Stimulated activated naive CD8-positive, alpha-beta T cell treated with anti-CD3 and anti-CD28 coated beads, Interleukin-15, Interleukin-2, amounts not matched to agents 100 U/mL and 50 U/mL, for 24 hours (primary cell): ENCODE results near the gene CCDC171.
"Not testable (repeated sequence)": the region's sequence is repeated elsewhere in the genome, so short reads cannot be mapped to it uniquely, and the experiment has no call there.

Experiments
- ATAC-seq: fragments of 150-1000 bp; cut with Tn5 transposase; one replicate; pipeline ENCODE4 v1.10.0; 2021
- DNase-seq: peaks from one replicate; pipeline ENCODE4 v3.0.0; 2021

CCDC171 gene

DNA sequence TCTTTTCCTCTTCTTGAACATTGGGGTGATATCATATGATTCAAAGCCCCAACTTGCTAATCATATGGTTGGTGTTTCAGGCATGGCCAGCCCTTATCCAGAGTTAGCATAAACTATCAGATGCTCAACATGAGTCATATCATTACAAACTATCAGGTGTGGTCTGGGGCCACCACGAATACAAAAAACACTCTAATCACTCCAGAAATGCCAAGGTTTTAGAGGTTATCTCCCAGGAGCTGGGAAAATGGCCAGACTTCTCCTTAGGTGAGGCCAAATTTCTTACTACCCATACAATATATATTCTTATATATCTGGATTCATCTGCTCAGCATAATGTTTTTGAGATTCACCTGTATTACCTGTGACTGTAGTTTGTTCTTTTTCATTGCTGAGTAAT is 210.5 kb downstream of the CCDC171 start:
- ATAC-seq (no peak), DNase-seq (no peak)

- no peak for ATAC-seq
- no peak for DNase-seq
Observed at GRCh38 chr9:15764131-15764530, 211.3 kb downstream of the CCDC171 start.

DNA sequence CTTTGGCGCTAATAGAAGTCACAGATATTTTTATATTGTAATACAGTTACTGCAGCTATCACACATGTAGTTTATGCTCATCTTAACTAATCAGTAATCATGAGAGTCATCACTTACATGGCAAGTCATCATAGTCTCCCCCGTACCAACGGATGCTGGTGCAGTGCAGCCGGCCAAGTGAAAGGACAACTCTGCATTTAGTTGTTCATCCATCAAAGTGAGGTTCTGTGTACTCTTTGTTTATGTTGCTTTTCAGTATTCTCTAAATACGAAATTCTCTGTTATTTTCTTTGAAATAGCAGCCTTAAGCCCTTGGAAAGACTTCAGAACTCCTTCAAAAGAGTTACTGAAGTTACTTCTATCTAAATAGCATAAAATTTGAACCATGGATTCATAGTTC is 216.7 kb downstream of the CCDC171 start:
- ATAC-seq (no peak), DNase-seq (no peak)

- DNase-seq (no peak), ATAC-seq (no peak)
Observed at GRCh38 chr9:15778861-15779260, 226.0 kb downstream of the CCDC171 start.

DNA sequence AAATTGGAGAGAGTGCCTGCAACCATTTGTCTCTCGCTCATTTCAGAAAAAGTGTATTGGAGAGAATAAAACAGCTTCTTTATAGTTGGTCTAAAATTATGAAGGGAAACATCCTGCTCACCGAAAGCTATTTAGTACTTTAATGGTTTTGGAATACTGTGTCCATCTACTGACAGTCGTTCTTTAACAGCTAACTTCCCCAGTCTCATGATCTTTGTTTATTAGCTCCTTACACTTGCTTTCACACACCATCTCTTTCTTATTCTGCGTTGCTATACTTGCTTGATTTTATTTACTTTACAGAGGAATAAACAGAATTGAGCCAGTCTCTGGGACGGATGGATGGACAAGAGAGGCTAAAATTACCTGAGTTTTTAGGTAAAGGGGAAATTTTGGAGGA is 229.3 kb downstream of the CCDC171 start:
- no peak for DNase-seq
- ATAC-seq, result no peak

GRCh38 chr9:15785584-15785983 is 232.7 kb downstream of the CCDC171 start:
- DNase-seq, result no peak
- no peak for ATAC-seq

GRCh38 chr9:15786616-15787015 is 233.8 kb downstream of the CCDC171 start:
- no peak for ATAC-seq
- no peak for DNase-seq

GRCh38 chr9:15810219-15810899 is 257.5 kb downstream of the CCDC171 start:
- DNase-seq, ATAC-seq: not testable (repeated sequence)

DNA sequence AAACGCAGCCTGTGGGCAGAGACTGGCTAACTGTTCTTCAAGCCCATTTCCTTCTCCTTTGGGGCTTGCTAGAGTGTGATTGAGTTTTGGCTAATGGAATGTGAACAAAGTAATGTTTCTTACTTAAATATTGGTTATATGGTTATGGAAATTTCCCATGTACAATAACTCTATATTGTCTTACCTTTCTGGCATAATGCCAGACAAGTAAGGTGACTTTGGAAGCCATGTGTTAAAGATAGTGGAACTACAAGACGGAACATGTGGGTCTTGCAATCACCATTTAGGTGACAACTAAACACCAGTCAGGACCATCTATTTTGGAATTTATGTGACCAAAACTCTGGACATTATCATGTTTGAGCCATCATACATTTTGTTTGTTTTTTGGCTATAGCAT is 260.2 kb downstream of the CCDC171 start:
- DNase-seq (no peak), ATAC-seq (no peak)

DNA sequence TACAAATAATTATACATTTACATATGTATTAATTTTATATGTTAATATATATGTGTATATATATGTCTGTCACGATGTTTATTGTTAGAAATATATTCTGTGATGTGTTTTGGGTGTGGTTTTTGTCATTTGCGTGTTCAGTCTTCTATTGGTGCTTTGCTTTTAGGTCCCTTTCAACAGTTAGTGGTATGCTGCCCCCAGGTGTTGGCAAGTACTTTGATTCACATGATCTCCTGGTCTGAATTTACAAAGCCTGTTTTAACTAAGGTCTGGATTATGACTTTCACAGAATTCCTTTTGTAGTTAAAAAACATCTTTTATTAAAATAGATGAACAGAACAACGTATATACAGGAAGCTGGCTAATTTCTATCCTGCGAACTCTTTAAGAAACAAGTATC is 271.5 kb downstream of the CCDC171 start:
- ATAC-seq (no peak), DNase-seq (no peak)

GRCh38 chr9:15831384-15831783 is 278.5 kb downstream of the CCDC171 start:
- no peak for ATAC-seq
- DNase-seq, result no peak

- ATAC-seq, result no peak
- DNase-seq, result no peak
Observed at GRCh38 chr9:15834541-15834940, 281.7 kb downstream of the CCDC171 start.

- ATAC-seq (no peak), DNase-seq (peak; percentile 17)
Observed at GRCh38 chr9:15837079-15837679, 284.3 kb downstream of the CCDC171 start.

DNA sequence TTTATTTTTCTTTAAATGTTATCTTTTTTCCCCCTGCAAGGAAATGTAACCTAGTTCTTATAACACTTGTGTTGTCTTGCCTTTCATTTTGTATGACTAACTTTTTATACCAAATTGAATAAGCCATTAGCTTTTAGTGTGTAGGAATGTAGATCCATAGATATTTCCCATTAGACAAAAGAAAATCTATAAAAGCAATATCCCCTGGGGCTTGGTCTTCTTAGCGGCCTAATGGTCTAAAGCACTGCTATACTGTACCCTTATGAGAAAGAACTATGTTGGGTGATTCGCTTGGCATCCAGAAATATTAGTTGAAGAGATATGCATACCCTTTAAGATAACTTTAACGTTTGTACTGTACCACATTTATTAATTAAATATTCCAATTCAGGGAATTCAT is 289.2 kb downstream of the CCDC171 start:
- ATAC-seq (no peak), DNase-seq (no peak)

GRCh38 chr9:15843316-15843715 is 290.5 kb downstream of the CCDC171 start:
- ATAC-seq, result no peak
- DNase-seq, result no peak

DNA sequence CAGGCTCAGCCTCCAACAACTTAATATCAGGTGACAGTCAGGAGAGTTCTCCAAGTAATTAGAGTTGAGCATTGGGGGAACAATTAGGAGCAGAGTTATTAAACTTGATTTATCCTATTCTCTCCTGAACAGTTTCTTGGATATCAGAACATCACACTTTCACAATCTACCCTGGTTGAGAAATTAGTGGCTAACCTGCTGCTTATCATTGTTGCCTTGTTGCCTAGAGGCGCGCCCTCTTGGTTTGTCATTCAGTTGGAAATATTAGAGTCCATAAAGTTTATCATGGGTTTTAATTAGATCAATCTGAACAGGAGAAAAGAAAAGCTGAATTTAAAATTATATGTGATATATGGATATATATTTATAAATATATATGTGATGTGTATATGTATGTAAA is 291.1 kb downstream of the CCDC171 start:
- no peak for DNase-seq
- no peak for ATAC-seq

- ATAC-seq (no peak), DNase-seq (no peak)
Observed at GRCh38 chr9:15846611-15847010, 293.8 kb downstream of the CCDC171 start.

DNA sequence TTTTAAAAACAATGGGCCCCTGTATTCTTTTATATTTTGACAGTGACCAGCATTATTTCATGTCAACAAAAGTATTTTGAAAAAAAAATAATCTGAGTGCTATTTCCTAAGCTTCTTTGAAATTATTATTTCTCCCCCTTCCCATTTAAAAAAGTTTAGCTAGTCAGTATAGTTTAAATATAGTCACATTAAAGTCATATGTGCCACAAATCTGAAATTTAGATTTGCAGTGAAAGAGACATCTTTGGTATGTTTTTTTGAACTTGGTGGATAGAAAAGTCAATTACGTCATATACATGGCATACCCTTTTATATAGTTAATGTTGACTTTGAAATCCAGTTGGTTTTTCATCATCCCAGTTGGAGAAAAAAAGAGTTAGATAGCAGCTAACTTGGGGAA is 297.0 kb downstream of the CCDC171 start:
- ATAC-seq (no peak), DNase-seq (no peak)

DNA sequence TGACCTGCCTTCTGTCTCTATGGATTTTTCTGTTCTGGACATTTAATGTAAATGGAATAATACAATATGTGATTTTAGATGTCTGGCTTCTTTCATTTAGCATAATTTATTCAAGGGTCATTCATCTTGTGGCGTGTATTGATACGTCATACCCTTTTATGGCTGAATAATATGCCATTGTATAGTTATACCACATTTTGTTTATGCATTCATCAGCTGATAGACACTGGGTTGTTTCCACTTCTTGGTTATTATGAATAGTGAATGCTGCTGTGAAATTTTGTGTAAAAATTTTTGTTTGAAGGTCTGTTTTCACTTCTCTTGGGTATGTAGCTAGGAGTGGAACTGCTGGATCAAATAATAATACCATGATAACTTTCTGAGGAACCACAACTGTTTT is 298.9 kb downstream of the CCDC171 start:
- DNase-seq (no peak), ATAC-seq (no peak)

GRCh38 chr9:15856591-15856990 is 303.7 kb downstream of the CCDC171 start:
- ATAC-seq, result no peak
- DNase-seq, result no peak

- no peak for ATAC-seq
- DNase-seq, result no peak
Observed at GRCh38 chr9:15867334-15867733, 314.5 kb downstream of the CCDC171 start.

DNA sequence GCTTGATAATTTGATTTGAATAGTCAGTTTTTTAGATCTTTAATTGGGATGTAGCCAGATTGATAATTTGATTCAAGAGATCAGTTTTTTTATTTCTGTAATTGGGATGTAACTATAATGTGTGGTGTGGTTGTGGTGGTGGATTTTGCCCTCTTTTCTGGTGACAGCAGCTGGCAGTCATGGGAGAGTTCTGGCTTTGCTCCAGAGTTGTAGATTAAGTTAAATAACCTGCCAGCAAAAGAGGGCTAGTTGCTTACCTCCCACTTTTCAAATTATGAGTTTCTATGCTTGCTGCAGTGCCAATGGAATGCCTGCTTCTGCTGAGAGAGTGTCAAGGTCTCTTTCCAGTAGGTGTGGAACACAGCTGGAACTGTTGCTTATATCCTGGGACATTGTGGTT is 315.1 kb downstream of the CCDC171 start:
- ATAC-seq (no peak), DNase-seq (no peak)

- DNase-seq (no peak), ATAC-seq (no peak)
Observed at GRCh38 chr9:15873573-15874177, 320.8 kb downstream of the CCDC171 start.

- DNase-seq, result no peak
- no peak for ATAC-seq
Observed at GRCh38 chr9:15882328-15882727, 329.5 kb downstream of the CCDC171 start.
